ENCODE measurements around the gene PTPRD.

DNA sequence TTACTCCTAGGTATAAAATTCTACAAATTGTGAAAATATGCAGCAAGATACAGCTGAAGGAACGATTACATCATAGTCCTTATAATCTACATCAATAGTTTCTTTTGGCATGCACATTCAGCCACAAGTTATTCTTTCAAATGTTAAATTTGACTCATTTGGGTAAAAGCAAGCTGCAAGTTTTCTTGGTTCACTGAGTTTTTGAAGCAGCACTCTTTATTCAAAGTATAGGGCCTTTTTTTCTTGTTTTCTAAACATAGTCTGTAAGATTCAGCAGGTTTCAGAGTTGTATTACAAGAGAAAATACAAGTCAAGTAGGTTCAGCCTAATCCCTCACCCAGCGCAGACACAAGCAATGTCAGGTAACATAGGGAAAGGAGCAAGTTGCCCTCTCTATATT, 981.5 kb downstream of the PTPRD start:
- TF ChIP-seq, protein P1, sequence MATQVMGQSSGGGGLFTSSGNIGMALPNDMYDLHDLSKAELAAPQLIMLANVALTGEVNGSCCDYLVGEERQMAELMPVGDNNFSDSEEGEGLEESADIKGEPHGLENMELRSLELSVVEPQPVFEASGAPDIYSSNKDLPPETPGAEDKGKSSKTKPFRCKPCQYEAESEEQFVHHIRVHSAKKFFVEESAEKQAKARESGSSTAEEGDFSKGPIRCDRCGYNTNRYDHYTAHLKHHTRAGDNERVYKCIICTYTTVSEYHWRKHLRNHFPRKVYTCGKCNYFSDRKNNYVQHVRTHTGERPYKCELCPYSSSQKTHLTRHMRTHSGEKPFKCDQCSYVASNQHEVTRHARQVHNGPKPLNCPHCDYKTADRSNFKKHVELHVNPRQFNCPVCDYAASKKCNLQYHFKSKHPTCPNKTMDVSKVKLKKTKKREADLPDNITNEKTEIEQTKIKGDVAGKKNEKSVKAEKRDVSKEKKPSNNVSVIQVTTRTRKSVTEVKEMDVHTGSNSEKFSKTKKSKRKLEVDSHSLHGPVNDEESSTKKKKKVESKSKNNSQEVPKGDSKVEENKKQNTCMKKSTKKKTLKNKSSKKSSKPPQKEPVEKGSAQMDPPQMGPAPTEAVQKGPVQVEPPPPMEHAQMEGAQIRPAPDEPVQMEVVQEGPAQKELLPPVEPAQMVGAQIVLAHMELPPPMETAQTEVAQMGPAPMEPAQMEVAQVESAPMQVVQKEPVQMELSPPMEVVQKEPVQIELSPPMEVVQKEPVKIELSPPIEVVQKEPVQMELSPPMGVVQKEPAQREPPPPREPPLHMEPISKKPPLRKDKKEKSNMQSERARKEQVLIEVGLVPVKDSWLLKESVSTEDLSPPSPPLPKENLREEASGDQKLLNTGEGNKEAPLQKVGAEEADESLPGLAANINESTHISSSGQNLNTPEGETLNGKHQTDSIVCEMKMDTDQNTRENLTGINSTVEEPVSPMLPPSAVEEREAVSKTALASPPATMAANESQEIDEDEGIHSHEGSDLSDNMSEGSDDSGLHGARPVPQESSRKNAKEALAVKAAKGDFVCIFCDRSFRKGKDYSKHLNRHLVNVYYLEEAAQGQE (IDR thresholded peaks at IDR 0.05; ENCODE audit: insufficient read depth in 1 of 2, low read depth in 2 of 2, low read length in 2 of 2), result no peak
- TF ChIP-seq POLR2AphosphoS5 (IDR thresholded peaks at IDR 0.05; ENCODE audit: low read depth, low read length), result no peak
- no peak for TF ChIP-seq SIN3A (IDR thresholded peaks at IDR 0.05; ENCODE audit: borderline replicate concordance, insufficient read depth, low read length)

Measured in PFSK-1 (cell line).